HG02884 (cell line): ENCODE results near the gene THEMIS.
"Not testable (repeated sequence)": the region's sequence is repeated elsewhere in the genome, so short reads cannot be mapped to it uniquely, and the experiment has no call there.

ENCODE experiments used
- ATAC-seq: cut with Tn5 transposase; IDR thresholded peaks from one replicate; pipeline ENCODE4 v1.9.1; 2021; ENCODE audit warnings: mild to moderate bottlenecking, moderate library complexity; ENCODE audit not compliant: unreplicated experiment

Gene THEMIS

DNA sequence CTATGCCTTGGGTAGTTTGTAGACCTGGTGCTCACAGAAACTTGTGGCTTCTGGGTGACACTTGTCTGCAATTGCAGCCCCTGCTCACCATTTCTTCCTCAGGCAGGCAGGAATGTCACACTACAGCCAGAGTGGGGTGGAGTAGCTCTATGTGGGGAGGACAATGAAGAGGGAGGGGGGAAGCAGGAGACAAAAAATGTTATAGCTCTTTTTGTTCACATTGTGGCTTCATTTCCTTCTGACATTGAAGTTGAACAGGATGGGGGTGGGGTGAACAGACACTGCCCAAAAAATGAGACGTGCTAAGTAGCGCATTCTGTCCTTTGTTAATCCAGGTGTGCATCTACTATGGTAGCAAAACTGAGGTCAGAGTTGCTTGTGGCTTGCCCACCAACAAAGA is at the start of gene THEMIS:
THEMIS (minus strand) TSS at position 124 of the 400 bp plus-strand sequence. CDS start 126 bp downstream, outside the sequence.
- no peak for ATAC-seq

DNA sequence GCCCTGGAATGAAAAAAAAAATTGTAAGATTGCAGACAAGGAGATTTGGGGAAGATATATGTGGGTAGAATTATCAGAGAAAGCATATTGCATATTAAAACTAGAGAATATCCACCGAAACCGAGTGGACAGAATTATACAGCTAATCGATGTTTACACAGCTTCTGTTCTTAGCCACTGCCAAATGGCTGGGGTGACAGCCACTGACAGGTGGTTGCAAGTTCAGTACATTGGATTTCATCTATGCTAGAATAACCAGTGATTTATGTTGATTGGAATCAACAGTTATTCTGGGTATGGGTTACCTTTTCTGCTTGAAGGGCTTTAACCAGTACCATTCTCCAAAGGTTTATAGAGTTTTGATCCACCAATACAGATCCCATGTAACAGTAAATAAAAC is 48.4 kb upstream of the THEMIS start:
- no peak for ATAC-seq

- no peak for ATAC-seq
These were observed 45.5 kb upstream of the THEMIS start for GRCh38 chr6:127946388-127946787.

DNA sequence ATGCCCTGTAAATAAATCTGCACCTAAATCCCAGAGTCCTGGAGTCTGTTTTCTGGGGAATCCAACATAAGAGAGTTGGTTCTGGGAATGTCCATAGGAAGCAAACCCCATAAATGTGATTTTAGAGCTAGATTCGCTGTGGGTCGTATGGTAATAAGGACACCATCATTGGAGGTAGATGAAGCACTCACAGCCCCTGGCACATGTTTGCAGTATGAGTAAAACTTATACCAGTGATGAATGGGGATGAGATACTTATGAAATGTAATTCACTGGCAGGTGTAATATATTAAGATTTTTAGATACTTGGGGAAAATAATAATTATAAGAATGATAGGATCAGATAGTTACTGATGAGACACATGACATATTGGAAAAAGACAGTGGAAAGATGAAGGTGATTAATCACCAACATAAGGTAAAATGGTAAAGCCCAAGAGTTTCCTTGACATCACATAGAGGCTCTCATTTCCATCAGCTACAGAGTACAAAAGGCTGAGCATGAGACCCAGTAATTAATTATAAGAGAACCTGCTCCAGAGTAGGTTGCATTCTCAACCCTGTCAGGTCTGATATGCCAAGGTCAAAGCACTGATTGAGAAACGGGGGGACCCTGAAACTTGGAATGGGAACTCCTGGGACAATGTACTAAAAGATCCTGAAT is 44.7 kb upstream of the THEMIS start:
- no peak for ATAC-seq

GRCh38 chr6:127941228-127941627 is 40.4 kb upstream of the THEMIS start:
- ATAC-seq, result no peak

GRCh38 chr6:127939442-127940066 is 38.7 kb upstream of the THEMIS start:
- no peak for ATAC-seq

DNA sequence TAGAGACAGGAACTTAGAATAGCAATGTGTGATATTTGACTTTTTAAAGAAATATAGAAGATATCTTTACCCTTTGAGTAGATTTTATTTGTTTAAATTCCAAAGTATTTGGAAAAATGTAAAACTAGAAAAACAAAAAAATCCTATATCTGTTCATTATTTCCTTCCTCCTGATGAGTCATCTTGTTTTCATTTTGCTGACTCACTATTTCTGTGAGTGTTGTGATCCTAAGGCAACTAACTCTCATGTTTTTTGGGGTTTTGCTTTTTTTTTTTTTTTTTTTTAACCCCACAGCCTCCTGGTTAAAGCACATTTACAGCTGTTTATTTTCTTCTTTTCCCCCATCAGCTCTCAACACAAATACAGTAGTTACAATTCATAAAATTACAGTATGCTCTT is 37.8 kb upstream of the THEMIS start:
- ATAC-seq, result no peak

- no peak for ATAC-seq
These were observed 36.9 kb upstream of the THEMIS start for GRCh38 chr6:127937747-127938146.

DNA sequence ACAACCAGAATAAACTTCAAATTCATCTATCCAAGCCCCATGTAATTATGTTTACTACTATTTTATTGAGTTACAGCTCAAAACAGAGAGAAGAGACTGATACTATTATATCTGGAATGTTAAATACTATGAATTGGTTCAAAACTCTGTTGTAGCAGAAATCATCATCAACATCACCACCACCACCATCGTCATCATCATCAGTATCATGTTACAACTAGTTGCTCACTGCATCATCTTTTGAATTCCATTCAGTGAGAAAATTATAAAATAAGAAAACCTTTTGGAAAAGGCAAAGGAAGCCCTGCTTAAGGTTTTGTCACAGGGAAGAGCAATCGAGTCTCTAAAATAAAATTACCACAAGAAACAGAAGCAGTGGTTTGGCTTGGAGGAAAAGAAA is 36.2 kb upstream of the THEMIS start:
- ATAC-seq, result no peak

- no peak for ATAC-seq
These were observed 34.1 kb upstream of the THEMIS start for GRCh38 chr6:127934956-127935355.

- no peak for ATAC-seq
These were observed 33.3 kb upstream of the THEMIS start for GRCh38 chr6:127933852-127934840.

- no peak for ATAC-seq
These were observed 32.3 kb upstream of the THEMIS start for GRCh38 chr6:127933137-127933536.

DNA sequence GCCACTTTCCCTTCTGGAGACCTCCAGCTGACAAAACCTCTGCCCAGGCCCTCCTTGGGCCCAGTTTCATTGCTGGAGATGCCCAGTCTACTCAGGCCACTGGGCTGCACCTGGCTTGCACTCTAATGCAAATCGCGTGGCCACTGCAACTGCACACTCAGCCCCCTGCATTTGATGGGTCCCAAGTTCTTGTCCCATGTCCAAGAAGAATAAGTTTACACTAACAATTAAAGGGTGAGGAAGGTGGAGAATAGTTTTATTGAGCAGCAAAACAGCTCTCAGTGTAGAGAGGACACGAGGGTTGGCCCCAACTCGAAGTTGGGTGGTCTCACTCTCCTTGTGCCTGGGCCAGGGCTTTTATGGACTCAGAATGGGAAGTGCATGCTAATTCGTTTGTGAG is 31.9 kb upstream of the THEMIS start:
- no peak for ATAC-seq

- ATAC-seq, result not testable (repeated sequence)
These were observed 25.6 kb upstream of the THEMIS start for GRCh38 chr6:127926441-127926840.

DNA sequence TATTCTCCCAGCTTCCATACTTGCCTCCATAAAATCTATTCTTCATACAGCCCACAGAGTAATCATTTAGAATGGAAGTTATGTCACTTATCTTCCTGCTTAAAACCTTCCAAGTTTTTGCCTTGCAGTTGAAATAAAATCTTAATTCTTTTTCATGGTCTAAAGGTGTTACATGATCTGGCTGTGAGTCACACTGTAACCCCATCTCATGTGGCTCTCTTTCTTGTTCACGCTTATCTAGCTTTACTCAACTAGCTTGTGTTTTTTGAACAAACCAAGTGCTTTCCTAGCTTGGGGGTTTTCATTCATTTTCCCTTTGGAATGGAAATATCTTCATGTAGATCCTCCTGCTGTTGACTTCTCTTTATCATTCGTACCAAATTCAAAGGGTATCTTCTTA is 23.6 kb upstream of the THEMIS start:
- no peak for ATAC-seq

DNA sequence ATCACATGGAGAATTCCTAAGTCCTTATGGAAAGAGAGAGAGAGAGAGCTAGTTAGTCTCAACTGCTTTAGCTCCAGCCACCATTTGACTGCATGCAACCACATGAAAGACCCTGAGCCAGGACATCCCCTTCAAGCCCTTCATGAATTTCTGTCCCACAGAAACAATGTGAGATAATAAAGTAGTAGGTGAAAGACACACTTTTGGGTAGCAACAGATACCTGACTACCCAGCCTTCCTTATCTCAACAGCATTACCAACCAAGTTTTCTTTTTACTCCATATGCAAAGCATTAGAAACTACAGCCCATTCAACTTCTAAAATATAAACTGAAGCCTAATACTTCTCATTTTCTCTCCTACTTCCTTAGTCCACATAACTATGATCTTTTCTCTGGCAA is 23.2 kb upstream of the THEMIS start:
- ATAC-seq, result no peak

GRCh38 chr6:127923135-127923534 is 22.3 kb upstream of the THEMIS start:
- no peak for ATAC-seq

- ATAC-seq, result no peak
These were observed 21.1 kb upstream of the THEMIS start for GRCh38 chr6:127921982-127922381.

DNA sequence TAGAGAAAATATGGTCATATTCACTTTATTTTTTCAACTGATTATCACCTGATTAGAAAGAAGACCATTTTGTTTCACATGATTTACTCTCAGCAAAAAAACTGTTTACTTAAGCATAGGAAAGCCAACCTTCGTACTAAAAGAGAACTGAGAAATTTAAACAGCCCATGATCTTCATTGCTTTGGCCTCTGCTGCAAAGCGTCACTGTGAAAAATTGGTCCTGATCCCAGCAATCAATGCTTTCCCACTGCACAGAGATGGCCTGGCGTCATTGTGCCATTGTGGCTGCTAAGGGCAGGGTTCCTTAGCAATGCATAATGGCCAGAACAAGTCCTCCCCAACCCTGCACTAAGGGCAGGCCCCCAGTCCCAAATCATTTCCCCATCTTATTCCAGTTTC is 19.9 kb upstream of the THEMIS start:
- no peak for ATAC-seq

DNA sequence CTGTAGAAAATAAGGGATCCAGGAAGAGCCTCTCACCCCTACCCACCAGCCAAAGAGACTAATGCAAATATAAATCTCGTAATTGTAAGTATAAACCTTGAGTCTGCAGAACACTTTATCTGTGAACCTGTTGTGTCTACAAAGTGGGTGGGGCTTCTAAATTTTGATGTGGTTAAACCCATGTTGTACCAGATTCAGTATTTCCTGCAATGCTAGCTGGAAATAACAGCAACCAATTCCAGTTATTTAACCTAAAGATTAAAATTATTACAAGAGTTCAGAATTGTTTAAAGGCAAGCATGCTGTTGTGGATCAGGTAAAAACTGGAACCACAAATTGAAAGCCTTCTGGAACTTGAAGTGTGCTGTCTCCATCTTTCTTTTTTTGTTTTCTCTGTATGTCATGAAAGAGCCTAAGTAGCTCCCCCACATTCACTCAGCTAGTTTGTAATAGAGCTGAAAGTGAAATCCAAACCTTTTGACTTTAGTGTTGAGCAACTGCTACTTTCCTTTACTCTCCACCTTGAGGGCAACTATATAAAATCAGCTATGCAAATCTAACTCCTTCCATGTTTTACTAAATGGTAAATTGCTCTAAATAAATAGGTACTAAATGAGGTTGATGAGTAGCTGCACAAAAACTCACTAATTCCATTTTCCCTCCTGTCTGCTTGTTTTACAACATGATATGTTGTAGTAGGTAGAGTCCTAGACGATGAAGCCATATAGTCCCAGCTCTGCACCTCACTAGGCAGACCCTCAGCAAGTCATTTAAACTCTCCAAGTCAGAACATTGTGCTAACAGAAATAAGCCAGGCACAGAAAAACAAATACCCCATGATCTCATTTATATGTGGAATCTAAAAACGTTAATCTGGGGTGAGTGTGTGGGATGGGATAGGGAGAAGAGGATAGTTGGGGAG is 17.9 kb upstream of the THEMIS start:
- ATAC-seq, result no peak

GRCh38 chr6:127917766-127918165 is 16.9 kb upstream of the THEMIS start:
- no peak for ATAC-seq
